Trophoblast cell (in vitro differentiated cells and primary cell): Measurements from ENCODE around the gene ATL1.

Experiments
- DNase-seq, 2 donors: peaks; one replicate each; pipeline ENCODE4 v3.0.0-alpha.2; 2016
- H2AFZ ChIP-seq: 2 replicates; pipeline ENCODE4 v1.6.1; 2013; ENCODE audit warnings: low read length, moderate library complexity, mild to moderate bottlenecking; ENCODE audit not compliant: insufficient read depth, poor library complexity
- H2AK5ac ChIP-seq: 2 replicates; pipeline ENCODE4 v1.6.1; 2013; ENCODE audit warnings: mild to moderate bottlenecking, low read length
- H2BK120ac ChIP-seq: 2 replicates; pipeline ENCODE4 v1.6.1; 2013; ENCODE audit warnings: low read length, mild to moderate bottlenecking, moderate library complexity; ENCODE audit not compliant: insufficient read depth, poor library complexity
- H2BK12ac ChIP-seq: 2 replicates; pipeline ENCODE4 v1.6.1; 2013; ENCODE audit warnings: mild to moderate bottlenecking, low read length, moderate library complexity
- H2BK5ac ChIP-seq: 2 replicates; pipeline ENCODE4 v1.6.1; 2013; ENCODE audit warnings: low read length, low read depth, moderate library complexity, mild to moderate bottlenecking; ENCODE audit not compliant: poor library complexity
- H3K14ac ChIP-seq: 2 replicates; pipeline ENCODE4 v1.6.1; 2013; ENCODE audit warnings: mild to moderate bottlenecking, low read length
- H3K18ac ChIP-seq: 2 replicates; pipeline ENCODE4 v1.6.1; 2013; ENCODE audit warnings: mild to moderate bottlenecking, low read length
- H3K23ac ChIP-seq: 2 replicates; pipeline ENCODE4 v1.6.1; 2013; ENCODE audit warnings: low read length
- H3K27ac ChIP-seq: 2 replicates; pipeline ENCODE4 v1.5.1; 2013; ENCODE audit warnings: low read depth, mild to moderate bottlenecking, inconsistent platforms, low read length, moderate library complexity
- H3K27me3 ChIP-seq: 2 replicates; pipeline ENCODE4 v1.6.1; 2013; ENCODE audit warnings: inconsistent platforms, mild to moderate bottlenecking, low read length, moderate library complexity; ENCODE audit not compliant: insufficient read depth
- H3K36me3 ChIP-seq, 2 experiments: 1 replicate in 1 of 2; 2 replicates in 1 of 2; pipeline ENCODE4 v1.6.1; 2013; ENCODE audit warnings: low read length in 2 of 2, mild to moderate bottlenecking in 2 of 2, moderate library complexity in 1 of 2; ENCODE audit not compliant: insufficient read depth in 2 of 2, control insufficient read depth in 1 of 2
- H3K4ac ChIP-seq: 2 replicates; pipeline ENCODE4 v1.6.1; 2013; ENCODE audit warnings: low read depth, mild to moderate bottlenecking, low read length, moderate library complexity
- H3K4me1 ChIP-seq, 2 experiments: 1 replicate in 1 of 2; 2 replicates in 1 of 2; pipeline ENCODE4 v1.6.1; 2013; ENCODE audit warnings: low read length in 2 of 2, mild to moderate bottlenecking in 2 of 2, moderate library complexity in 1 of 2; ENCODE audit not compliant: insufficient read depth in 2 of 2, control insufficient read depth in 1 of 2
- H3K4me2 ChIP-seq: 2 replicates; pipeline ENCODE4 v1.6.1; 2013; ENCODE audit warnings: inconsistent platforms, mild to moderate bottlenecking, low read length, moderate library complexity
- H3K4me3 ChIP-seq: 2 replicates; pipeline ENCODE4 v1.5.1; 2013; ENCODE audit warnings: mild to moderate bottlenecking, low read depth, low read length, inconsistent platforms
- H3K79me1 ChIP-seq: one replicate; pipeline ENCODE4 v1.6.1; 2013; ENCODE audit warnings: low read length
- H3K79me2 ChIP-seq: 2 replicates; pipeline ENCODE4 v1.6.1; 2013; ENCODE audit warnings: low read length, mild to moderate bottlenecking; ENCODE audit not compliant: control insufficient read depth, insufficient read depth, poor library complexity
- H3K9ac ChIP-seq: 2 replicates; pipeline ENCODE4 v1.6.1; 2013; ENCODE audit warnings: mild to moderate bottlenecking, low read length
- H3K9me3 ChIP-seq: 2 replicates; pipeline ENCODE4 v1.6.1; 2013; ENCODE audit warnings: low read depth, mild to moderate bottlenecking, control low read depth, inconsistent platforms, low read length; ENCODE audit not compliant: insufficient read depth
- H4K12ac ChIP-seq: 2 replicates; pipeline ENCODE4 v1.6.1; 2013; ENCODE audit warnings: low read depth, mild to moderate bottlenecking, low read length, moderate library complexity
- H4K8ac ChIP-seq: 2 replicates; pipeline ENCODE4 v1.6.1; 2013; ENCODE audit warnings: low read depth, mild to moderate bottlenecking, low read length, moderate library complexity
- H4K91ac ChIP-seq: one replicate; pipeline ENCODE4 v1.6.1; 2013; ENCODE audit warnings: low read depth, mild to moderate bottlenecking, low read length, moderate library complexity
- WGBS: extraction: QIAGEN DNeasy Blood & Tissue Kit; methylation state at CpG from one replicate; pipeline ENCODE4 v1.1.7; 2013; ENCODE audit warnings: missing lambda C conversion rate; ENCODE audit not compliant: insufficient read length, insufficient coverage; ENCODE audit errors: extremely low coverage; 5-methylcytosine and 5-hydroxymethylcytosine counted together

The ATL1 gene

GRCh38 chr14:50667996-50668825, 108.3 kb downstream of the ATL1 start, which contains the start of gene SAV1:
SAV1 (minus strand) TSS chr14:50668306; CDS start chr14:50667967, 339 bp downstream.
- peak within 1 kb of the TSS; percentile 87 for H2BK5ac ChIP-seq
- peaks cover 9% of the 10 kb centered on the region for H3K79me1 ChIP-seq
- H3K14ac ChIP-seq, result peak within 1 kb of the TSS; percentile 83
- H2AK5ac ChIP-seq, result no peak within 1 kb of the TSS
- no peak within 1 kb of the TSS for H3K23ac ChIP-seq
- H3K27me3 ChIP-seq, result no peaks in the 10 kb centered on the region
- H4K12ac ChIP-seq, result peak within 1 kb of the TSS; percentile 82
- H4K8ac ChIP-seq, result peak within 1 kb of the TSS; percentile 47
- peak within 1 kb of the TSS; percentile 74 for H4K91ac ChIP-seq
- peak within 1 kb of the TSS; percentile 86 for H2AFZ ChIP-seq
- peak within 1 kb of the TSS; percentile 91 for H3K18ac ChIP-seq
- peak within 1 kb of the TSS; percentile 70 for H3K4ac ChIP-seq
- peak within 1 kb of the TSS; percentile 85 for H3K4me3 ChIP-seq
- DNase-seq, result peak; percentile 56 to 73
- H2BK12ac ChIP-seq, result peak within 1 kb of the TSS; percentile 27
- peaks cover 0 to 1% of the 10 kb centered on the region in 2 experiments for H3K36me3 ChIP-seq
- H3K4me2 ChIP-seq, result peak within 1 kb of the TSS; percentile 76
- H3K79me2 ChIP-seq, result peaks cover 5% of the 10 kb centered on the region
- peak within 1 kb of the TSS; percentile 93 for H3K27ac ChIP-seq
- peak within 1 kb of the TSS; percentile 84 for H2BK120ac ChIP-seq
- no CpG with 5 or more reads among the region's 92 CpGs for WGBS
- peak within 1 kb of the TSS; percentile 83 for H3K9ac ChIP-seq
- H3K9me3 ChIP-seq, result no peaks in the 10 kb centered on the region
- peaks cover 2 to 3% of the 10 kb centered on the region in 2 experiments for H3K4me1 ChIP-seq

DNA sequence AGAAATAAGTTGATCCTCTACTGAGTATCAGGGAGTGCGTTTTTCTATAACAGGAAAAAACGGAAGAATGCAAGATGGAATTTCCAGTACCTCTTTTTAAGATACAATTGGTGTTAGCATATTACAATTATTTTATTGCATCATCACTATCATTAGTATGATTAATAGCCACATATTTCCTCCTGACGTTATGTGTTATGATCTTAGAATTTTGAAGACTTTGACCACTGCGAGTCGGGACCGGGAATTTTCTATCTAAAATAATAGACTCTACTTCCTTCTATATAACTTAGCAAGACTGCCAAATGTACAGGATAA, 108.8 kb downstream of the ATL1 start:
- H3K14ac ChIP-seq, result no peak overlapping the region
- no peak overlapping the region for H4K8ac ChIP-seq
- H2BK12ac ChIP-seq, result no peak overlapping the region
- no peaks in the 10 kb centered on the region for H3K27me3 ChIP-seq
- peaks cover 2 to 3% of the 10 kb centered on the region in 2 experiments for H3K4me1 ChIP-seq
- WGBS, result no CpG with 5 or more reads among the region's 6 CpGs
- H3K27ac ChIP-seq, result no peak overlapping the region
- no peak overlapping the region for H3K4me3 ChIP-seq
- DNase-seq, result no peak
- no peak overlapping the region for H4K12ac ChIP-seq
- peak overlapping the region; percentile 76 for H3K4me2 ChIP-seq
- peaks cover 9% of the 10 kb centered on the region for H3K79me1 ChIP-seq
- no peak overlapping the region for H2BK5ac ChIP-seq
- H3K4ac ChIP-seq, result no peak overlapping the region
- no peak overlapping the region for H2AFZ ChIP-seq
- peaks cover 5% of the 10 kb centered on the region for H3K79me2 ChIP-seq
- H3K36me3 ChIP-seq, result peaks cover 0 to 1% of the 10 kb centered on the region in 2 experiments
- no peaks in the 10 kb centered on the region for H3K9me3 ChIP-seq
- no peak overlapping the region for H3K18ac ChIP-seq
- no peak overlapping the region for H2AK5ac ChIP-seq
- no peak overlapping the region for H2BK120ac ChIP-seq
- H3K23ac ChIP-seq, result no peak overlapping the region
- no peak overlapping the region for H4K91ac ChIP-seq
- no peak overlapping the region for H3K9ac ChIP-seq

DNA sequence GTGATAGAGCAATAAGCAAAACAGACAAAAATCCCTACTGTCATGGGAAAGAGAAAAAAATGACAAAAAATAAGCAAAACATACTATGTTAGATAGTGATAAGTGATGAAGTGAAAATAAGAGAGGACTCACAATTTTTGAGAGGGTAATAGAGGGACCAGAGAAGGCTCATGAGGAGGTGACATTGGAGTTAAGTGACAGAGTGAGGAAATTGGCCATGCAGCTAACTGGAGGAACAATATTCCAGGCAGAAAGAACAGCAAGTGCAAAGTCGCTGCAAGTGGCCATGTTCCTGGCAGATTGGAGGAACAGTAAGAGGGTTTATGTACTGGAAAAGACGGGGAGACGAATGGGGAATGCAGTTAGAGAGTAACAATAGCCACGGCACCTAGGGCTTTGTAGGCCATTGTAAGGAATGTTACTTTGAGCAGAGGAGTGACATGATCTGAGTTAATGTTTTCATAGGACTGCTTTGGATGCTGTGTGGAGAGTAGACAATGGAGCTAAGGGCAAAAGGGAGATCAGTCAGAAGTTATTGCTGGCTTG, 109.6 kb downstream of the ATL1 start:
- Histone ChIP-seq H2BK120ac (no peak overlapping the region), H3K4me2 (no peak overlapping the region), H2BK5ac (no peak overlapping the region), H4K12ac (peak overlapping the region; percentile 3), H3K9me3 (no peaks in the 10 kb centered on the region), H3K18ac (no peak overlapping the region), H3K4me1 (peaks cover 2 to 3% of the 10 kb centered on the region in 2 experiments), H4K91ac (no peak overlapping the region), H3K27ac (no peak overlapping the region), H3K4ac (no peak overlapping the region), H2BK12ac (peak overlapping the region; percentile 9), H3K36me3 (peaks cover 0 to 1% of the 10 kb centered on the region in 2 experiments), H3K23ac (no peak overlapping the region), H3K9ac (no peak overlapping the region), H2AK5ac (no peak overlapping the region), H3K14ac (no peak overlapping the region), H2AFZ (no peak overlapping the region), H3K27me3 (no peaks in the 10 kb centered on the region), H3K79me2 (peaks cover 5% of the 10 kb centered on the region), H3K4me3 (no peak overlapping the region), H4K8ac (no peak overlapping the region), H3K79me1 (peaks cover 9% of the 10 kb centered on the region)
- no peak for DNase-seq
- WGBS, result no CpG with 5 or more reads among the region's 4 CpGs

DNA sequence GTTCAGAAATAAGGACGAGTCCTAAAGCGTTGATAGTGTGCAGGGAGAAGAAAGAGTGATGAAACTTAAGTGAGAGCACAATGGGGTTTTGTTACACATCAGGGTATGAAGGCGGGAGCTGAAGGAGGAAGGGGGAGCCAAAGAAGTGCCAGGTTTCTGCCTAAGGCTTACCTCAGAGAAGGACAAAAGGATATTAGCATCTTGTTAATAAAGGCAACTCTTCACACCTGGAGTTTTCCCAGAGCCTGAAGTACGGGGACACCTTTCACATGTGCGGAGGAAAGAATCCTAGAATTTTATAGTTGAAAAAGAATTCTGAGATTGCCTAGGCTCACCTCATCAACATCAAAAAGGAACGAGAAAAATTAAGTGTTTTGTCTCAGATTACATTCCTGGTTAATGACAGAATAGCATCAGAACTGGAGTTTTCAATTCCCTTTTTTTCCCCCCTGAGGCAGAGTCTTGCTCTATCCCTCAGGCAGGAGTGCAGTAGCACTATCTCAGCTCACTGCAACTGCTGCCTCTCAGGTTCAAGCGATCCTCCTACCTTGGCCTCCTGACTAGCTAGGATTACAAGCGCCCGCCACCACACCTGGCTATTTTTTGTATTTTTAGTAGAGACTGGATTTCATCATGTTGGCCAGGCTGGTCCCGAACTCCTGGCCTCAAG, 110.4 kb downstream of the ATL1 start:
- H3K9me3 ChIP-seq, result no peaks in the 10 kb centered on the region
- H3K79me2 ChIP-seq, result peaks cover 5% of the 10 kb centered on the region
- H3K4ac ChIP-seq, result no peak overlapping the region
- peaks cover 9% of the 10 kb centered on the region for H3K79me1 ChIP-seq
- H3K4me3 ChIP-seq, result no peak overlapping the region
- no CpG with 5 or more reads among the region's 10 CpGs for WGBS
- H3K4me1 ChIP-seq, result peaks cover 3% of the 10 kb centered on the region in 2 experiments
- no peak overlapping the region for H3K27ac ChIP-seq
- H2BK120ac ChIP-seq, result no peak overlapping the region
- peak; percentile 73 to 88 for DNase-seq
- no peak overlapping the region for H3K4me2 ChIP-seq
- H3K18ac ChIP-seq, result no peak overlapping the region
- H2AK5ac ChIP-seq, result no peak overlapping the region
- H4K8ac ChIP-seq, result no peak overlapping the region
- H4K12ac ChIP-seq, result no peak overlapping the region
- H3K14ac ChIP-seq, result no peak overlapping the region
- no peak overlapping the region for H4K91ac ChIP-seq
- no peaks in the 10 kb centered on the region for H3K27me3 ChIP-seq
- H3K36me3 ChIP-seq, result no peaks in the 10 kb centered on the region
- H3K9ac ChIP-seq, result no peak overlapping the region
- no peak overlapping the region for H2BK12ac ChIP-seq
- H2BK5ac ChIP-seq, result no peak overlapping the region
- H2AFZ ChIP-seq, result no peak overlapping the region
- no peak overlapping the region for H3K23ac ChIP-seq
